GM12865 (cell line): ENCODE data around the gene TM4SF1.

Source experiments
- DNase-seq: peaks from one replicate; pipeline ENCODE4 v3.0.0; 2010; ENCODE audit warnings: low read depth
- H3K4me3 ChIP-seq: 2 replicates; pipeline ENCODE4 v1.5.1; 2011; ENCODE audit warnings: mild to moderate bottlenecking, low read depth, low read length, control low read depth
- TF ChIP-seq, protein P1 (sequence below): IDR thresholded peaks from 2 replicates; pipeline ENCODE4 v1.5.1; 2011; ENCODE audit warnings: low read length, control low read depth, low read depth, inconsistent platforms; ENCODE audit not compliant: insufficient read depth; ENCODE audit errors: missing control alignments

Gene TM4SF1

DNA sequence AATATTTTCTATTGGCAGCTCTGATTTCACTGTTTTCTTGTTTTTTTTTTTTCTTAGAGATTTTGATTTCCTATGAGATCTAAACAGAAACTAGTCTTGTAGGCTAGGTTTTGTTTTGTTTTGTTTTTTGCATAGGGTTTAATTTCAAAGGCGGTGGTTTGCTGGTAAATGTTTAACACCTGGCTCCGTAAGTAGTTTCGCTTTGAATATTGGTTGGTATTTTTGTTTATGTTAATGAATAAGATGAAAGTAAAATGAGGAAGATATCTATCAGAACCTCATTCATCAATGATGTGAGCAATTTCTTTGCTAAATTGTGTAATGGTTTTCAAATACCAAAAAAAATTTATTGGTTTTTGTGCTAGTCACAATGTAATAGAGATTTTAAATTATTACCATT, 39.7 kb upstream of the TM4SF1 start:
- DNase-seq: peak; percentile 65
- H3K4me3 ChIP-seq: no peak overlapping the region
- TF ChIP-seq, protein P1, sequence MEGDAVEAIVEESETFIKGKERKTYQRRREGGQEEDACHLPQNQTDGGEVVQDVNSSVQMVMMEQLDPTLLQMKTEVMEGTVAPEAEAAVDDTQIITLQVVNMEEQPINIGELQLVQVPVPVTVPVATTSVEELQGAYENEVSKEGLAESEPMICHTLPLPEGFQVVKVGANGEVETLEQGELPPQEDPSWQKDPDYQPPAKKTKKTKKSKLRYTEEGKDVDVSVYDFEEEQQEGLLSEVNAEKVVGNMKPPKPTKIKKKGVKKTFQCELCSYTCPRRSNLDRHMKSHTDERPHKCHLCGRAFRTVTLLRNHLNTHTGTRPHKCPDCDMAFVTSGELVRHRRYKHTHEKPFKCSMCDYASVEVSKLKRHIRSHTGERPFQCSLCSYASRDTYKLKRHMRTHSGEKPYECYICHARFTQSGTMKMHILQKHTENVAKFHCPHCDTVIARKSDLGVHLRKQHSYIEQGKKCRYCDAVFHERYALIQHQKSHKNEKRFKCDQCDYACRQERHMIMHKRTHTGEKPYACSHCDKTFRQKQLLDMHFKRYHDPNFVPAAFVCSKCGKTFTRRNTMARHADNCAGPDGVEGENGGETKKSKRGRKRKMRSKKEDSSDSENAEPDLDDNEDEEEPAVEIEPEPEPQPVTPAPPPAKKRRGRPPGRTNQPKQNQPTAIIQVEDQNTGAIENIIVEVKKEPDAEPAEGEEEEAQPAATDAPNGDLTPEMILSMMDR: no peak

DNA sequence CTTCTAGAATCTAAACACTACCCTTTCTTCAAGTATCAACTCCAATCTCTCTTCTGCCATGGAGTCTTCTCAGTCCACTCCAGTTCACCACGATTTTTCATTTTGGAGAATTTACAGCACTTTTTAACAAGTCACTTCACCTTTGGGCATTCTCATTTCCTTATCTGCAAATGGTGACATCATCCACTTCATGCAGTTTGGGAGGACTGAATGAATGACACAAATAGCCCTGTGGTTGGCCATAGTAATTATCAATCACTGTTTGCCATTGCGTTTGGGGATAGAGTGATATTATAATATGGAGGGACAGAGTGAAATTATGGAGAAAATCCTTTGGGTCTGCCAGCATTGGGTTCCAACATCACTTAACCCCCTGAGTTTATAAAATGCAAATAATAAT, 38.0 kb upstream of the TM4SF1 start:
- no peak overlapping the region for H3K4me3 ChIP-seq
- TF ChIP-seq, protein P1: no peak
- no peak for DNase-seq

DNA sequence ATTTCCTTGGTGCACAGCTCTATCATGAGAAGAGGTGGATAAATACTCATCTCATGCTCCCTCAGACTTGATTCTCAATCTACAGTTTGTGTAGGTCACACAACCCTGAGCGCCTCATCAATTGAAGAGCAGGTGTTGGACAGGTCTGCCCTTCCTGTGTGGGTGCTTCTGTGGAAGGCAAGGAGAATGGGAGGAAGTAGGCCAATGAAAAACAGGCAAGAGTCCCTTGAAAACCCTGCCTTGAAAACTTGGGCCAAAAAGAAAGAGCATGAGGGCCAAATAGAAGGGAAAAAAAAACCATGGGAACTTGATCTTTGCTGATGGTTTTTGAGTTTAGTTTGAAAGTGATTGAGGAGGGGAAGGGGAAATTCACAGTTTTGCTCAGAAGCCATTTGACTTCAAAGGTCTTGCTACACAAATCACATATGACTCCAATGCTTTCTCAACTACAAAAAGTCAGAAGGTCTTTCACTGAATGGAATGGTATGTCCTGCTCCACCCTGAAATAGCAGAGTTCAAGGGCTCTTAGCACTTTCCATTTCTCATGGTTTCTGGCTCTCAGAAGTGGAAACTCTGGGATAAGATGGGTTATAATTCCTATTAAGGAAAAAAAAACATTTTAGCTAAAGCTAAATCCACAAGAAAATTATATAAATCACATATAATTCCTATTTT, 37.2 kb upstream of the TM4SF1 start:
- no peak for DNase-seq
- TF ChIP-seq, protein P1: no peak
- H3K4me3 ChIP-seq: no peak overlapping the region

DNA sequence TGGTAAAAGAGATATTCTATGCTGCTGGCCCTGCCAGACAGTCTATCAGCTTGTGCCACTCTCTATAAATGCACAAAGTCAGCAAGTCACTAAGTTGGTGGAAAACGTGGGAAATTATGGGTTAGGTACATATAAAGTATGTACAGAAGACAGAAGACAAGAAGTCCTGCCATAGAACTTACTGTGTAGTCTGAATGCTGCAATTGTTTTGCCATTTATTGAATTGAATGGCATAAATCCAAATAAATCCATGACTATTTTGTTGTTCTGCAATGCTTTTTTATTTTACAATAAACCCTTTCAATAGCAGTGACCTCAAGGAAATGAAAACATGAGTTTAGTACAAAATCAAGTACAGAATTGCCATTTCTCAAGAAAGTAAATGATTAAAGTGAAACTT, 34.1 kb upstream of the TM4SF1 start:
- no peak for DNase-seq
- TF ChIP-seq, protein P1: no peak
- H3K4me3 ChIP-seq: no peak overlapping the region

DNA sequence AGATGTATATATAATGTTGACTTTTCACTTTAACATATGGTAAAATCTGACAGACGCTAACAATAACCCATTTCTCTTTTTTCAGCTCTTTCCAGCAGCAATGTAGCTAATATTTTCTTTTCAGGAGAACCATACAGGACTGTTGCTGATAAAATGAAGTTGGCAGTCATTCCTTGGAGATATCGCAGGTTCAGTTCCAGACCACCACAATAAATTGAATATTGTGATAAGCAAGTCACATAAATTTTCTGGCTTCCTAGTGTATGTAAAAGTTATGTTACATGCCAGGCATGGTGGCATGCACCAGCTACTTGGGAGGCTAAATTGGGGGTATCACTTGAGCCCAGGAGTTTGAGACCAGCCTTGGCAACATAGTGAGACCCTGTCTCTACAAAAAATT, 31.9 kb upstream of the TM4SF1 start:
- no peak for DNase-seq
- TF ChIP-seq, protein P1: no peak
- H3K4me3 ChIP-seq: no peak overlapping the region

DNA sequence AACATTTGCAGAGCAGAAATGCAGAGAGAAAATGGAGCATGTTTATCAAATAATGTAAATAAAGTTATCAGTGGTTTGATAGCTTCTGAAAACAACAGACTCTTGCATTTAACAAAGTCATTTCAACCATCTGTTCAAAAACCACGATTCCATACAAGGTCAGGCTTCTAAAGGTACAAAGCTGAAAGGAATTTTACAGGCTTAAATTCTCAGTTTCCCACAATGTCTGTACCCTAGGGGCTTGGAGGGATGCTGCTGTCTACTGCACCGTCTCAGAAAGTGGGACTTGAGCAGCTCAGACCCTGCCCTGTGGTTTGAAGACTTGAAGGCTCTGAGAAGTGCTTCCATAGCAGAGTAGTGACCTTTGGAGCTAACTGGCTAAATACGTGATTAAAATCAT, 30.4 kb upstream of the TM4SF1 start:
- no peak for DNase-seq
- H3K4me3 ChIP-seq: no peak overlapping the region
- TF ChIP-seq, protein P1: no peak

DNA sequence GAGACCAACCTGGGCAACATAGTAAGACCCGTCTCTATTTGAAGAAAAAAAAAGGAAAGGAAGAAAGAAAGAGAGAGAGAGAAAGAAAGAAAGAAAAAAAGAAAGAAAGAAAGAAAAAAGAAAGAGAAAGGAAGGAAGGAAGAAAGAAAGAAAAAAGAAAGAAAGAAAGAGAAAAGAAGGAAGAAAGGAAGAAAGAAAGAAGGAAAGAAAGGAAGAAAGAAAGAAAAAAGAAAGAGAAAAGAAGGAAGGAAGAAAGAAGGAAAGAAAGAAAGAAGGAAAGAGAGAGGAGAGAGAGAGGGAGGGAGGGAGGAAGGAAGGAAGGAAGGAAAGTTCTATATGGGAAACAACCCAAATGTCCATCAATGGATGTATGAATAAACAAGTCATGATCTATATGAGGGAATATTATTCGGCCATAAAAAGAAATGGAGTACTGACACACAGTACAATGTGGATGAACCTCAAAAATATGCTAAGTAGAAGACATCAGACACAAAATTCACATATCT, 28.8 kb upstream of the TM4SF1 start:
- H3K4me3 ChIP-seq: no peak overlapping the region
- TF ChIP-seq, protein P1: no peak
- DNase-seq: no peak
